Upper lobe of right lung (tissue), 1 donor: Measurements from ENCODE around the gene SYNRG. TPM values are rescaled to one million over a fixed set of nuclear protein-coding genes. Genes with fewer than 3 reads are reported as not detected.
"Not testable (repeated sequence)": the region's sequence is repeated elsewhere in the genome, so short reads cannot be mapped to it uniquely, and the experiment has no call there.

ENCODE experiments used
- ATAC-seq: fragments of 200-7000 bp; cut with Tn5 transposase; one replicate; pipeline ENCODE4 v1.9.1; 2020; ENCODE audit warnings: mild to moderate bottlenecking, moderate library complexity
- DNase-seq: peaks from one replicate; pipeline ENCODE4 v3.0.0-alpha.2; 2020
- H3K27ac ChIP-seq: fragments of 200-600 bp; one replicate; pipeline ENCODE4 v1.8.0; 2022
- H3K27me3 ChIP-seq: fragments of 200-600 bp; one replicate; pipeline ENCODE4 v1.8.0; 2022; ENCODE audit warnings: mild to moderate bottlenecking
- H3K36me3 ChIP-seq: fragments of 200-600 bp; one replicate; pipeline ENCODE4 v1.8.0; 2022
- H3K4me1 ChIP-seq: fragments of 200-600 bp; one replicate; pipeline ENCODE4 v1.8.0; 2022
- H3K4me3 ChIP-seq: fragments of 200-600 bp; one replicate; pipeline ENCODE4 v1.8.0; 2022; ENCODE audit warnings: mild to moderate bottlenecking
- H3K9me3 ChIP-seq: fragments of 200-600 bp; one replicate; pipeline ENCODE4 v1.8.0; 2022
- CTCF ChIP-seq: fragments of 200-600 bp; IDR thresholded peaks from one replicate; pipeline ENCODE4 v1.8.0; 2022; ENCODE audit warnings: antibody characterized with exemption
- intact Hi-C: fragments of 100-400 bp; cut with DNase I; formaldehyde crosslinking; loops from one replicate; pipeline ENCODE4 v1.11.0; 2022
- total RNA-seq: library from RNA; stranded (reverse); fragmentation: NEBNext Ultra II Directional; extraction: Animal tissue kit (Norgen Biotek cat#: 25700); gene quantifications from one replicate; pipeline ENCODE4 v1.2.1, GENCODE V29; 2021
- donor health status: DM: no; HTN: yes; CAD: no; lungs with severe emphysema.

Gene SYNRG
- total RNA-seq, 1 donor from 2014 or later, result 50.0 TPM

GRCh38 chr17:37637956-37638355, 28.7 kb upstream of the SYNRG start:
- H3K9me3 ChIP-seq, result no peaks in the 10 kb centered on the region
- H3K27ac ChIP-seq, result no peak overlapping the region
- DNase-seq (no peak), ATAC-seq (no peak)
- H3K4me3 ChIP-seq, result no peak overlapping the region
- intact Hi-C loops, result no loop called here
- H3K27me3 ChIP-seq, result no peaks in the 10 kb centered on the region
- H3K4me1 ChIP-seq, result peaks cover 16% of the 10 kb centered on the region
- peaks cover 53% of the 10 kb centered on the region for H3K36me3 ChIP-seq
- TF ChIP-seq CTCF, result no peak

- ATAC-seq, H3K27me3 ChIP-seq, H3K9me3 ChIP-seq, H3K4me3 ChIP-seq, H3K4me1 ChIP-seq, H3K27ac ChIP-seq, DNase-seq, intact Hi-C loops: not testable (repeated sequence)
- H3K36me3 ChIP-seq, result peaks cover 91% of the 10 kb centered on the region
Observed at GRCh38 chr17:37616430-37616829, 7.2 kb upstream of the SYNRG start.

GRCh38 chr17:37614823-37615222, 5.6 kb upstream of the SYNRG start:
- Histone ChIP-seq H3K36me3 (peaks cover 75% of the 10 kb centered on the region), H3K27me3 (no peaks in the 10 kb centered on the region), H3K27ac (no peak overlapping the region), H3K4me1 (no peaks in the 10 kb centered on the region), H3K9me3 (no peaks in the 10 kb centered on the region), H3K4me3 (no peak overlapping the region)
- intact Hi-C loops, result no loop called here
- TF ChIP-seq CTCF, result no peak
- no peak for DNase-seq
- no peak for ATAC-seq

GRCh38 chr17:37614391-37614790, 5.2 kb upstream of the SYNRG start:
- no peaks in the 10 kb centered on the region for H3K9me3 ChIP-seq
- no peak for TF ChIP-seq CTCF
- H3K4me3 ChIP-seq, result no peak overlapping the region
- no peak overlapping the region for H3K27ac ChIP-seq
- peaks cover 71% of the 10 kb centered on the region for H3K36me3 ChIP-seq
- ATAC-seq, result no peak
- no peaks in the 10 kb centered on the region for H3K27me3 ChIP-seq
- no peaks in the 10 kb centered on the region for H3K4me1 ChIP-seq
- no peak for DNase-seq
- intact Hi-C loops, result no loop called here

- intact Hi-C loops, result no loop called here
- Histone ChIP-seq H3K4me3 (no peak overlapping the region), H3K27ac (no peak overlapping the region), H3K4me1 (peaks cover 6% of the 10 kb centered on the region), H3K36me3 (peaks cover 37% of the 10 kb centered on the region), H3K9me3 (no peaks in the 10 kb centered on the region), H3K27me3 (no peaks in the 10 kb centered on the region)
- TF ChIP-seq CTCF, result no peak
- DNase-seq, result no peak
- ATAC-seq, result no peak
Observed at GRCh38 chr17:37610971-37611370, 1.8 kb upstream of the SYNRG start.

- H3K27me3 ChIP-seq, intact Hi-C loops, DNase-seq, ATAC-seq, H3K4me1 ChIP-seq, H3K9me3 ChIP-seq: not testable (repeated sequence)
- H3K36me3 ChIP-seq, result peaks cover 29% of the 10 kb centered on the region
- peak overlapping the region; percentile 92 for H3K4me3 ChIP-seq
- H3K27ac ChIP-seq, result peak overlapping the region; percentile 92
Observed at GRCh38 chr17:37610041-37610420, 813 bp upstream of the SYNRG start.
